K562 (cell line): Measurements from ENCODE around the gene GASK1B. TPM values are rescaled to one million over a fixed set of nuclear protein-coding genes. Genes with fewer than 3 reads are reported as not detected.

Source experiments
- C11orf30 ChIP-seq: fragments of 450-650 bp; IDR thresholded peaks from 2 replicates; pipeline ENCODE4 v1.6.1; 2016; ENCODE audit warnings: low read depth, mild to moderate bottlenecking
- CBFA2T2 ChIP-seq: fragments of 450-650 bp; conservative IDR thresholded peaks from 2 replicates; pipeline ENCODE4 v1.6.1; 2017; ENCODE audit warnings: mild to moderate bottlenecking
- CBX3 ChIP-seq, 2 experiments: IDR thresholded peaks; 1 replicate in 1 of 2; 2 replicates in 1 of 2; pipeline ENCODE4 v1.6.1; 2012; ENCODE audit warnings: inconsistent platforms in 2 of 2, low read length in 2 of 2, borderline replicate concordance in 1 of 2, control low read depth in 1 of 2
- CTBP1 ChIP-seq: fragments of 450-650 bp; IDR thresholded peaks from 2 replicates; pipeline ENCODE4 v1.6.1; 2016; ENCODE audit warnings: borderline replicate concordance
- ETV1 ChIP-seq: fragments of 450-650 bp; conservative IDR thresholded peaks from 2 replicates; pipeline ENCODE4 v1.6.1; 2016; ENCODE audit warnings: missing genetic modification characterization, control low read depth, low read depth, missing compliant biosample characterization
- GTF2F1 ChIP-seq: IDR thresholded peaks from 2 replicates; pipeline ENCODE4 v1.6.1; 2011; ENCODE audit warnings: low read depth, low read length, improper control_type of control experiment
- KLF1 ChIP-seq: fragments of 450-650 bp; IDR thresholded peaks from 2 replicates; pipeline ENCODE4 v1.6.1; 2016; ENCODE audit warnings: missing genetic modification characterization, missing compliant biosample characterization
- MAFG ChIP-seq: fragments of 450-650 bp; conservative IDR thresholded peaks from 2 replicates; pipeline ENCODE4 v1.6.1; 2016; ENCODE audit warnings: missing genetic modification characterization, missing compliant biosample characterization
- NCOA1 ChIP-seq: fragments of 450-650 bp; IDR thresholded peaks from 2 replicates; pipeline ENCODE4 v1.6.1; 2016; ENCODE audit warnings: low read depth
- NFATC3 ChIP-seq: fragments of 450-650 bp; IDR thresholded peaks from 2 replicates; pipeline ENCODE4 v1.6.1; 2017; ENCODE audit warnings: mild to moderate bottlenecking
- NFE2 ChIP-seq: IDR thresholded peaks from 2 replicates; pipeline ENCODE4 v1.6.1; 2014; ENCODE audit warnings: antibody characterized with exemption, low read depth
- PHF20 ChIP-seq: fragments of 450-650 bp; IDR thresholded peaks from 2 replicates; pipeline ENCODE4 v1.6.1; 2018; ENCODE audit not compliant: partially characterized antibody
- SAP30 ChIP-seq: fragments of 200-600 bp; sonication (generic); IDR thresholded peaks from 2 replicates; pipeline ENCODE4 v1.6.1; 2012; ENCODE audit warnings: borderline replicate concordance, low read depth, mild to moderate bottlenecking, moderate library complexity, low read length, control low read depth, inconsistent platforms; ENCODE audit not compliant: insufficient read depth, poor library complexity, severe bottlenecking
- SP2 ChIP-seq: IDR thresholded peaks from 2 replicates; pipeline ENCODE4 v1.6.1; 2011; ENCODE audit warnings: mild to moderate bottlenecking, low read depth, low read length, moderate library complexity; ENCODE audit not compliant: poor library complexity, severe bottlenecking; ENCODE audit errors: extremely low read depth
- ZNF184 ChIP-seq: sonication (generic); formaldehyde crosslinking; IDR thresholded peaks from 2 replicates; pipeline ENCODE4 v1.5.0; 2020; ENCODE audit warnings: missing genetic modification reagents
- ZNF253 ChIP-seq: fragments of 250-450 bp; sonication (Bioruptor Pico); conservative IDR thresholded peaks from 2 replicates; pipeline ENCODE4 v1.6.1; 2021; ENCODE audit warnings: mild to moderate bottlenecking
- ZNF316 ChIP-seq: fragments of 450-650 bp; IDR thresholded peaks from 2 replicates; pipeline ENCODE4 v1.6.1; 2016
- ZNF561 ChIP-seq: fragments of 450-650 bp; formaldehyde crosslinking; conservative IDR thresholded peaks from 2 replicates; pipeline ENCODE4 v1.4.0; 2020; ENCODE audit warnings: mild to moderate bottlenecking, moderate library complexity
- ZNF668 ChIP-seq: fragments of 250-450 bp; sonication (Bioruptor Pico); IDR thresholded peaks from 2 replicates; pipeline ENCODE4 v1.8.0; 2022; ENCODE audit warnings: mild to moderate bottlenecking, inconsistent platforms
- polyA plus RNA-seq, 8 experiments: library from polyadenylated mRNA; depleted of rRNA in 4 of 8; stranded (reverse) in 5 of 8; unstranded in 3 of 8; fragments of >200 nt; fragmentation: Nextera tagmentation in 2 of 8; fragmentation: Illumina TruSeq in 1 of 8; extraction: Ambion mirVana in 2 of 8; extraction: Trizol in 1 of 8; gene quantifications; 2 replicates each; pipeline versions ENCODE4 v1.2.1 to v1.2.3, GENCODE V29; 2011 to 2014; ENCODE audit warnings: inconsistent platforms in 1 of 8, missing spikeins in 1 of 8
- total RNA-seq, 7 experiments: library from RNA; depleted of rRNA in 6 of 7; stranded (reverse); fragments of >200 nt in 6 of 7; fragmentation: Illumina TruSeq in 2 of 7; extraction: Trizol in 2 of 7; gene quantifications; 2 replicates each; pipeline versions ENCODE4 v1.2.1 to v1.2.3, GENCODE V29; 2011 to 2021; ENCODE audit warnings: low replicate concordance in 1 of 7
- TF ChIP-seq, protein P1 (sequence below): fragments of 450-650 bp; formaldehyde crosslinking; IDR thresholded peaks from 2 replicates; pipeline ENCODE4 v1.4.0; 2022; ENCODE audit warnings: mild to moderate bottlenecking, moderate library complexity
- TF ChIP-seq, protein P2 (sequence below): IDR thresholded peaks from 2 replicates; pipeline ENCODE4 v1.6.1; 2011; ENCODE audit not compliant: insufficient read length; ENCODE audit errors: extremely low read depth

GASK1B gene
- total and polyA plus RNA-seq, 9 of the 15 experiments (the other 6 are each of a cell fraction or from before 2014, with no cell fraction given): 0.13 to 1.2 (median 0.61) TPM

DNA sequence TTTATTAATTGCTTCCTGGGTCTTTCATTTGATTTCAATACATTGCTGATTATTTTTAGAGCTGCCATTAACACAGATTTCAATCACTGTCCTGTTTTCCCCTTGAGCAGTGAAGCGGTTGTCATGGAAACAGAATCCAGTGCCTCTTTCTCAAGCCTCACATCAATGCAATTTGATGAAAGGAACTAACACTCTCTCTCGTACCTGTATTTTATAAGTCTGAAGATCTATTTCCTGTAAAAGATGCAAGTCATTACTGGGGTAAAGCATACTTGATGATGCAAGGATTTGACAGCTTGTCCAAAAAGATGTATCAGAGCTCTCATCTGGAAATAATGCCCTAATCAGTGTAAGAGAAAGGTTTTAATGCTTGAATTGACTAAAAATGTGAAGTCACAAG lies 17.9 kb upstream of the GASK1B start (continued):
- TF ChIP-seq ZNF561 (CRISPR knock-in tag): no peak
- TF ChIP-seq NFE2: peak; percentile 56; the same call in 1 of the 2 replicates
- TF ChIP-seq SP2: no peak
- no peak for TF ChIP-seq ZNF253
- no peak for TF ChIP-seq SAP30
- TF ChIP-seq, protein P1, sequence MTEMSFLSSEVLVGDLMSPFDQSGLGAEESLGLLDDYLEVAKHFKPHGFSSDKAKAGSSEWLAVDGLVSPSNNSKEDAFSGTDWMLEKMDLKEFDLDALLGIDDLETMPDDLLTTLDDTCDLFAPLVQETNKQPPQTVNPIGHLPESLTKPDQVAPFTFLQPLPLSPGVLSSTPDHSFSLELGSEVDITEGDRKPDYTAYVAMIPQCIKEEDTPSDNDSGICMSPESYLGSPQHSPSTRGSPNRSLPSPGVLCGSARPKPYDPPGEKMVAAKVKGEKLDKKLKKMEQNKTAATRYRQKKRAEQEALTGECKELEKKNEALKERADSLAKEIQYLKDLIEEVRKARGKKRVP (CRISPR knock-in tag): 0 out of 2 replicates have a peak, but pooled peaks have one; percentile 47
- no peak for TF ChIP-seq NCOA1
- TF ChIP-seq ZNF316: peak; percentile 38; the same call in 1 of the 2 replicates
- TF ChIP-seq ZNF184: no peak
- no peak for TF ChIP-seq CBFA2T2
- no peak for TF ChIP-seq PHF20
- TF ChIP-seq MAFG (tag): peak; percentile 65
- TF ChIP-seq, protein P2, sequence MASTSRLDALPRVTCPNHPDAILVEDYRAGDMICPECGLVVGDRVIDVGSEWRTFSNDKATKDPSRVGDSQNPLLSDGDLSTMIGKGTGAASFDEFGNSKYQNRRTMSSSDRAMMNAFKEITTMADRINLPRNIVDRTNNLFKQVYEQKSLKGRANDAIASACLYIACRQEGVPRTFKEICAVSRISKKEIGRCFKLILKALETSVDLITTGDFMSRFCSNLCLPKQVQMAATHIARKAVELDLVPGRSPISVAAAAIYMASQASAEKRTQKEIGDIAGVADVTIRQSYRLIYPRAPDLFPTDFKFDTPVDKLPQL: no peak
- TF ChIP-seq ETV1 (tag): 0 out of 2 replicates have a peak, but pooled peaks have one; percentile 29
- no peak for TF ChIP-seq CBX3 (IDR thresholded peaks at IDR 0.05; ENCODE audit: borderline replicate concordance in 1 of 2, low read length in 2 of 2)
- TF ChIP-seq ZNF668 (CRISPR knock-in tag): no peak
- TF ChIP-seq GTF2F1: no peak
- no peak for TF ChIP-seq KLF1 (tag)
- TF ChIP-seq NFATC3: no peak
- no peak for TF ChIP-seq CTBP1
- peak; percentile 58; the same call in 1 of the 2 replicates for TF ChIP-seq C11orf30
